HepG2 (cell line): ENCODE measurements around the gene COG1. TPM values are rescaled to one million over a fixed set of nuclear protein-coding genes. Genes with fewer than 3 reads are reported as not detected.

Experiments used
- ATM ChIP-seq: fragments of 450-650 bp; IDR thresholded peaks from 2 replicates; pipeline ENCODE4 v1.7.1; 2017; ENCODE audit warnings: mild to moderate bottlenecking, borderline replicate concordance
- DPF2 ChIP-seq: sonication (generic); formaldehyde crosslinking; IDR thresholded peaks from 2 replicates; pipeline ENCODE4 v1.4.0; 2020; ENCODE audit warnings: mild to moderate bottlenecking, low read depth, missing genetic modification reagents, borderline replicate concordance
- EED ChIP-seq: sonication (generic); formaldehyde crosslinking; IDR thresholded peaks from 2 replicates; pipeline ENCODE4 v1.5.0; 2020; ENCODE audit warnings: mild to moderate bottlenecking, missing genetic modification reagents
- FOXA1 ChIP-seq, 2 experiments: fragments of 450-650 bp in 1 of 2; sonication (generic) in 1 of 2; formaldehyde crosslinking in 1 of 2; IDR thresholded peaks; 2 replicates each; pipeline versions ENCODE4 v1.4.0 to v1.6.1; 2016 to 2020; ENCODE audit warnings: missing genetic modification reagents in 1 of 2
- HMGA1 ChIP-seq: sonication (generic); formaldehyde crosslinking; conservative IDR thresholded peaks from 2 replicates; pipeline ENCODE4 v1.4.0; 2020; ENCODE audit warnings: missing genetic modification reagents
- KMT2A ChIP-seq: sonication (generic); formaldehyde crosslinking; IDR thresholded peaks from 2 replicates; pipeline ENCODE4 v1.4.0; 2020; ENCODE audit warnings: missing genetic modification reagents
- NKX3-1 ChIP-seq: sonication (generic); formaldehyde crosslinking; IDR thresholded peaks from 2 replicates; pipeline ENCODE4 v1.5.0; 2020; ENCODE audit warnings: missing genetic modification reagents
- NR1H2 ChIP-seq: sonication (generic); formaldehyde crosslinking; IDR thresholded peaks from 2 replicates; pipeline ENCODE4 v1.8.1; 2022; ENCODE audit warnings: low read depth, missing genetic modification reagents, borderline replicate concordance
- RERE ChIP-seq: IDR thresholded peaks from 2 replicates; pipeline ENCODE4 v1.6.1; 2016; ENCODE audit warnings: low read depth, missing genetic modification reagents, missing compliant biosample characterization
- TERF1 ChIP-seq: sonication (generic); formaldehyde crosslinking; IDR thresholded peaks from 2 replicates; pipeline ENCODE4 v1.8.0; 2022; ENCODE audit warnings: mild to moderate bottlenecking, missing genetic modification reagents, moderate library complexity
- TMF1 ChIP-seq: sonication (generic); formaldehyde crosslinking; IDR thresholded peaks from 2 replicates; pipeline ENCODE4 v1.8.1; 2022; ENCODE audit warnings: low read depth, missing genetic modification reagents
- ZBTB1 ChIP-seq: sonication (generic); formaldehyde crosslinking; IDR thresholded peaks from 2 replicates; pipeline ENCODE4 v1.4.0; 2020; ENCODE audit warnings: missing genetic modification reagents, borderline replicate concordance
- ZHX1 ChIP-seq: sonication (generic); formaldehyde crosslinking; IDR thresholded peaks from 2 replicates; pipeline ENCODE4 v1.8.1; 2022; ENCODE audit warnings: low read depth, mild to moderate bottlenecking, missing genetic modification reagents
- ZMAT5 ChIP-seq: sonication (generic); formaldehyde crosslinking; IDR thresholded peaks from 2 replicates; pipeline ENCODE4 v1.5.0; 2020; ENCODE audit warnings: mild to moderate bottlenecking, low read depth, missing genetic modification reagents, borderline replicate concordance
- ZNF101 ChIP-seq: sonication (generic); formaldehyde crosslinking; IDR thresholded peaks from 2 replicates; pipeline ENCODE4 v1.4.0; 2020; ENCODE audit warnings: mild to moderate bottlenecking, low read depth, missing genetic modification reagents, borderline replicate concordance
- ZNF281 ChIP-seq: sonication (generic); formaldehyde crosslinking; IDR thresholded peaks from 2 replicates; pipeline ENCODE4 v1.4.0; 2020; ENCODE audit warnings: missing genetic modification reagents, borderline replicate concordance
- polyA plus RNA-seq, 8 experiments: library from polyadenylated mRNA; depleted of rRNA in 3 of 8; stranded (reverse) in 7 of 8; unstranded in 1 of 8; fragments of >200 nt; fragmentation: Illumina TruSeq in 4 of 8; extraction: Trizol in 4 of 8; gene quantifications; 2 replicates each; pipeline versions ENCODE4 v1.2.1 to v1.2.3, GENCODE V29; 2011 to 2016; ENCODE audit warnings: low read depth in 4 of 8, missing spikeins in 1 of 8, mixed read lengths in 1 of 8; ENCODE audit not compliant: insufficient read depth in 1 of 8
- total RNA-seq, 5 experiments: library from RNA; depleted of rRNA; stranded (reverse); fragments of >200 nt; fragmentation: Illumina TruSeq; extraction: Trizol; gene quantifications; 2 replicates each; pipeline ENCODE4 v1.2.3, GENCODE V29; 2016; ENCODE audit warnings: low read depth in 1 of 5

COG1 gene
- total and polyA plus RNA-seq, 2 of the 13 experiments (the other 11 are each of a cell fraction or from before 2014, with no cell fraction given), result 36.6 to 39.7 TPM

GRCh38 chr17:73151916-73152632 lies 40.8 kb upstream of the COG1 start (continued):
- no peak for TF ChIP-seq DPF2
- no peak for TF ChIP-seq ZNF101 (CRISPR knock-in tag)
- TF ChIP-seq NKX3-1 (CRISPR knock-in tag), result no peak
- TF ChIP-seq HMGA1 (CRISPR knock-in tag), result no peak
- TF ChIP-seq ATM, result no peak
- no peak for TF ChIP-seq ZHX1 (CRISPR knock-in tag)
- no peak for TF ChIP-seq FOXA1 (IDR thresholded peaks at IDR 0.05)
- TF ChIP-seq FOXA1 (CRISPR knock-in tag; IDR thresholded peaks at IDR 0.05), result peak; percentile 52; the same call in 1 of the 2 replicates
- TF ChIP-seq ZNF281 (CRISPR knock-in tag), result no peak
- TF ChIP-seq EED (CRISPR knock-in tag), result no peak
- TF ChIP-seq ZBTB1 (CRISPR knock-in tag), result no peak
- TF ChIP-seq TERF1, result no peak
- no peak for TF ChIP-seq TMF1 (CRISPR knock-in tag)
- TF ChIP-seq NR1H2 (CRISPR knock-in tag), result no peak
- TF ChIP-seq RERE (CRISPR knock-in tag), result no peak
- no peak for TF ChIP-seq KMT2A
- no peak for TF ChIP-seq ZMAT5 (CRISPR knock-in tag)
